ENCODE measurements around the gene ATP13A5.

The ATP13A5 gene

DNA sequence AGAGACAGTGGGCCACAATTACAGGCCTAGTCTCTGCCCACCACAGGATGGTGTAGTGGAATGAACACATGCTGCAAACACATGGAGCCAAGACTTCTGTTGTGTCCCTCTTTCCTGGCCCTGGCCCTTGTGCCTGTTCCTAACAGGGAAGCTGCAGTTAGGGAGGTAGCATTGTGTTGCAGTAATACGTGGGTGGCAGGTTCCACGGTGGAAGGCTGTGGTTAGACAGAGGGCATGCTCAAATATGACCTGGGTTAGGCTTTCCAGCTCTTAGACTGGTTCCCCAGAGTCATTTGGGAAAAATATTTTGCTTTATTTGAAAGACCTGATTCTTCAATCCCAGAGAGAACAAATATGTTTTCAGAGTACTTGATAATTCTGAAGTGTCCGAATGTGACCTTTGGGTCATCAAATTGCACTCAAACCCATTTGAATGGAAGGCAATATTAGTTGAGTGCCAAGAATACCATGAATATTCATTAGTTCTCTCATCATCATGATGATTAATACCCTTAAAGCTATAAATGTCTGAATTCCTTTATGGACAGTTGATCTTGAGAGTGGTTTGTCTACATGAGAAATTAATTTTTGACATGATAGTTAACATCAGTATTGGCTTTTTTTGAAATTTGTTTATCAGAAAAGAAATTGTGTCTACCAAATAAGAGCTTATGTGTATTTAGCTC lies 109.1 kb downstream of the ATP13A5 start:
- DNase-seq: no peak

DNA sequence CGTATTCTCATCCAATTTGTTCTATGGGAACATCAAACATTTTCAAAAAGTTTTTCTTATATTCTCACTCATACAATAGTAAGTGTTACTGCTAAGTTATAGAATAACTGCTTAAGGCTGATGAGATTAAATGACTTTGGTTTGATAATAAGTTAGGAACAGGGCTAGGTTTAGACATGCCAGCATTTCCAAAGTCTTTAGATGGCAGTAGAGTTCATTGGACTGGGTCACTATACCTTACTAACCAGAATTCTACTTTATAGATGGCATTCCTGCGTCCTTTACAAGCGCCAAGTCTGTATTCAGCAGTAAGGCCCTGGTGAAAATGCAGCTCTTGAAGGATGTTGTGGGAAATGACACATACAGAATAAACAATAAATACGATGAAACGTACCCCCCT lies 115.8 kb downstream of the ATP13A5 start:
- DNase-seq: no peak

DNA sequence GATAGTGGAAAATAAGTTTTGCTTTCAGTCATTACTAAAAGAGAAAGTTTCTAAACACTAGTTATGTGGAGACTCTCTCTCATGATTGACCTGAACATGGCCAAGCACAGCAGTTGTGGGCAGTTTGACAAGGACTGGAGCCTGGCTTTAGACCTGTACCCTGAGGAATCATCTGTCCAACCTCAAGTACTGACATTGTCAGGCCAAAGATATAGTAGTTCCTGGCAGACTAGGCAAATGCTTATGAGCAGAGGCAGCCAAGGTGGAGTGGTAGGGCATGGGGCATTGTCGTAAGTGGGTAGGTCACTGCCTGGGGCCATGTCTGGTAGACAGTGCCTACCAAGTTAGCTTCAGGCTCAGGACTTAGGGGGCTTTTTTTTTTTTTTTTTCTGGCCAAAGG lies 116.6 kb downstream of the ATP13A5 start:
- DNase-seq: no peak

DNA sequence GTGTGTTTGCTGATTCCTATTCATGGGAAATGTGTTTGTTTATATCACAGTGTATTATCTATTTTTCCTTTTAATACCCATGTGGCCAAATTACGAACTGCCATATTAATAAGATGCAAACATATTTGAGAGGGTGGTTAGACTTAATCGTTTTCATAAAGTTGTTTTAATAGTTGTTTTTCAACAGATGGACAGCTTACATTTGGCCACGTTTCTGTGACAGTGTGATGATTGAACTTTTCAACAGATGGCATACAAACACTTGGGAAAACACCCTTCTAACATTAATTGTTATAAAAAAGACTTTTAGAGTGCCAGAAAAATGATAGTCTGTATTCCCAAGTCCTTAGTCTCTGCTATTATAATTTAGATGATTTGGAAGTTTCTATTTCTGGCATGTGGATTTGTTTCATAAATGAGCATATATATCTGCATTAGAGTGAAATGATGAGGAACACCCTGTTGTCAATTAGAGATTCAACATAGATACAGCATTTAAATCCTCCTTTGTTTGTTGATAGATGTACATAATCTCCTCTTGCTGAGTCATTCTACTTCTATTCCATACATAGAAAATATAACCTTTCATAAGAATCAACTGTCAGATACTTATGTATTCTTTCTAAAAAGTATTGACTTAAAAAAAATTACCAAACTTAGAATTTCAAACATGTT lies 124.4 kb downstream of the ATP13A5 start:
- no peak for DNase-seq

DNA sequence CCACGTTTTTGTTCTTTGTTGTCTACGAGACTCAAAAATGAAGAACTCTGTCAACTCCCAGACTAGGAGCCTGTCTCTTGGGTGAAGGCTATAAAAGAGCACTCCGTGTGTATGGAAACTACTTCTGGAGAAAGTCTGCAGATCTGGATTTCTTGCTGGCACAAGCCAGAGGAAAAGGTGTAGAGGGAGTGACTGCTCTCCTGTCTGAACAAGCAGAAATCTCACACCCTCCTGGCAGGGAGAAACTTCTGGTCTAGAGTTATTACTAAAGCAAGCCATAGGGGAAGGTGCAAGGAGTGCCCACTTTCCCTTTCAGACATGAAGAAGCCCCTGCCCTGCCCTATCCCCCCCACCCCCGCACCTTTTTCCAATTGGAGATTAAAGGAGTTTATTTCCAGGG lies 128.1 kb downstream of the ATP13A5 start:
- no peak for DNase-seq

DNA sequence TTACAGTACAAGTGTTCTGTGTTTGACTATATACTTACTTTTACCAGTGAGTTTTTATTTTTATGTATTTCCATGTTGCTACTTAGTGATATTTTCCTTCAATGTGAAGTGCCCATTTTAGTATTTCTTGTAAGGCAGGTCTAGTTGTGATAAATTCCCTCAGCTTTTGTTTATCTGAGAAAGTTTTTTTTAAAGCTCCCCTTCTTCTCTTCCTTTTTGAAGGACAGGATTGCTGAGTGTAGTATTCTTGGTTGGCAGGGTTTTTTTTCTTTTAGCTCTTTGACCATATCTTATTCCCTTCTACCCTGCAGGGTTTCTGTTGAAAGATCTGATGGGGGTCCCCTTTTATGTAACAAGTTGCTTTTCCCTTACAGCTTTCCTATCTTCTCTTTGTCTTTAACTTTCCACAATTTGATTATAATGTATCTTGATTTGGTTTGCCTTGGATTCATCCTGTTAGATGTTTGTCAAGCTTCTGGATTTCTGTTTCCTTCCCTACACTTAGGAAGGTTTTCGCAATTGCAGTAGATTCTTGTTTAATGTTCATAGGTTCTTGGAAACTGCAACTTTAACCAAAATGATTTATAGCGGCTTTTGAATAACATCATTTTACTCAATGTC lies 129.6 kb downstream of the ATP13A5 start:
- DNase-seq: no peak

- DNase-seq: no peak
These were observed 135.0 kb downstream of the ATP13A5 start for GRCh38 chr3:193243571-193243970.

- DNase-seq: no peak
These were observed 136.8 kb downstream of the ATP13A5 start for GRCh38 chr3:193241716-193242115.

DNA sequence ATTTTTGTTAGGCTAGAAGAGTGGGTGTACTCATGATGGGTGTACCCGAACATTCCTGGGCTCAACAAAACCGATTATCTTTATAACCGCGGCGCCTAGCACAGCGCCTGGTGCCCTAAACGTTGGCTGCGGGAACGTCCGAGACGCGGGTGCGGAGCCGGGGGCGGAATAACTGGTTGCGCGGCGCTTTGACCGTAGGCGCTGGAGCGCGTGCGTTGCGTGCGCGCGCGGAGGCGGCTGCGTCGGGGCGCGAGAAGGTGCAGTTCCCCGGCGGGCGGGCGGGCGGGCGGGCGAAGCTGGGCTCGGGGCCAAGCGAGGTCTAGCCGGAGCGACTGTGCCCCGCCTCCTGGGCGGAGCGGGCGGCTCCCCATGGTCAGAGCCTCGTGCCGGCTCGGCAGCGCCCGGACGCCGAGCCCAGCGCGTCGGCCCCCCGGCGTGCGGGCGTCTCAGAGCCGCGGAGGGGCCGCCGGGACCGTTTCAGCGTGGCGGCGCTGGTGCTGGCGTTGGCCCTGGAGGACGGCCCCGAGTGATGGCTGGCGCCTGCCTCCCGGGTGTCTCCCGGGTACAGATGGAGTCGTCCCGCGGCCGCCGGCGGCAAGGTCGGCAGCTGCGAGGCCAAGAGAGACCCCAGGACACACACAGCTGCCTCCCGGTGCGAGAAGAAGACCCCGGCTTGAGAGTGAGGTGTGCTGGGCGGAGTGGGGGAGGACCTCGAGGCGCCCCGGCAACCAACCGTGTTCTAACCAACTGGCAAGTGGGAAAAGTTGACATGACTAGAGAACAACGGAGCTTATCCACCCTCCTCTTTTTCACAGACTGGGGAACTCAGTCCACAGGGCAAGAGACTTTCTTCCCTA lies 137.5 kb downstream of the ATP13A5 start, which contains the start of gene PLAAT1:
TSS of gene PLAAT1 (plus strand) at position 373 of the 857 bp plus-strand sequence. CDS start 14,429 bp downstream, outside the sequence.
- peak; percentile 92 for DNase-seq

DNA sequence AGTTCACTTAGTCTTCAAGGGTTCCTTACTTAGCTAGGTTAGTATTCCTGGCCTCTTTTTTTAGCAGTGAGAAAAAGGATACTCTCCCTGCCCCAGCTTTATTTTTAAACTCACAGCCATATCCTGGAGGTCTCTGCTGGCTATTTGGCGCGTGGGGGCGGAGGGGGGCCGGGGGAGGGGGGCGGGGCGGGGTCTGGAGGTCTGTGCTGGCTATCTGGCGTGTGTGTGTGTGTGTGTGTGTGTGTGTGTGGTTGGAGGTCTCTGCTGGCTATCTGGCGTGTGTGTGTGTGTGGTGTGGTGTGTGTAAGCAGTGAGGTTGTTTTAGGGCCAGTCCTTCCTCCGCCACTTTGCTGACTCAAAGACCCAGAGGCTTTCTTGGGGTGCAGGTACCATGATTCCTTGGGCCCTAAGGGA lies 138.1 kb downstream of the ATP13A5 start:
- DNase-seq: no peak

GRCh38 chr3:193237030-193237429 lies 141.5 kb downstream of the ATP13A5 start:
- no peak for DNase-seq

- DNase-seq: no peak
These were observed 142.0 kb downstream of the ATP13A5 start for GRCh38 chr3:193236599-193236998.

DNA sequence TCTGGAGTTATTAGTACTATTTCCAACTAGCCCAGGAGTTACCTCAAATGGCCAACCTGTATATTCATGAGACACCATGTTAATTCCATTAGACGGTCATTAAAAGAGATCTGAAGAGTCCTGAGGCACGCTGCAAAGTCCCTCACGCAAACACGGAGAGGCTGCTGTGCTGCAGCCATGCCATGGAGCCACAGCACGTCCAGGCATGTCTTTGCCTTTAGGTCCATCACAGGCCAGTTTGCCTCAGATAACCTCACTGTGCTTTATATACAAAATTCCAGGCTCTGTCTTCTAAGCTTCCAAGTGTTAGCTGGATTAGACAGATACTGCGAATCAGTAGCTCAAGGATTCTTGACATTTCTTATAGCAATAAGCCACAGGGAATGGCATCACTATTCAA lies 147.4 kb downstream of the ATP13A5 start:
- DNase-seq: no peak

DNA sequence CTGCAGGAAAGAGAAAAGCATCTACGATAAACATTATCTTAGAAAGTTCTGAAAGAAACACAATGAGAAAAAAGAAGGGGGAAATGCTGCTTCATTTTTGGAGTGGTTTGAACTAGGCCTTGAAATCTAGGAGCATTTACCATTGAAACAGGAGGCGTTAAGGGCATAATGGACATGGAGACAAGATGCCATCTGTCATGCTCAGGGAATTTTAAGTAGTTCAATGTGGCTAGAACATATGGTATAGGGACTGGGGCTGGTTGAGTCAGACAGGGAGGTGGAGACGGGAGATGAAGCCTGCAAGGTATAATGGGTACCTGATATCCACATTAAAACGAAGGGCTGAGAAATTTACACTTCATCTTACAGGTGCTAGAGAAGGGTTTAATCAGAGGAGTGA lies 147.9 kb downstream of the ATP13A5 start:
- DNase-seq: peak; percentile 38

- peak; percentile 63 for DNase-seq
These were observed 148.6 kb downstream of the ATP13A5 start for GRCh38 chr3:193229851-193230420.

DNA sequence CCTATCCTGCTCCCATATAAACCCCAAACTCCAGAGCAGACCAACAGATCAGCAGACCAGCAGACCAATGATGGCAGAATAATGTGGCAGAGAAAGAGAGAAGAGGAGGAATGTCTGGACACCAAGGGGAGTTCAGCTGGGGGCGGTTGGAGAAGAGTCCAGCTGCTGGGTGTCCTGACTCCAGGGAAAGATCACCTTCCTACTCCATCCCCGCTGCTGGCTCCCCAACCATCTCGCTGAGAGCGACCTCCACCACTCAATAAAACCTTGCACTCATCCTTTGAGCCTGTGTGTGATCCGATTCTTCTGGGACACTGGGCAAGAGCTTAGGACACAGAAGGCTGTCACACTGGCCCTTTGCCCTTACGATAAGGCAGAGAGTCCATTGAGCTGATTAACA lies 150.3 kb downstream of the ATP13A5 start:
- DNase-seq: no peak

- no peak for DNase-seq
These were observed 153.0 kb downstream of the ATP13A5 start for GRCh38 chr3:193225302-193226125.
